Heart left ventricle (tissue), 16 donors: ENCODE data around the gene RNF111. TPM values are rescaled to one million over a fixed set of nuclear protein-coding genes. Genes with fewer than 3 reads are reported as not detected.
A peak's percentile ranks its signal among the peaks of the same experiment; 100 is the strongest.

Source experiments
- ATAC-seq, 4 donors: fragments of 200-7000 bp; cut with Tn5 transposase; one replicate each; pipeline ENCODE4 v1.9.1; 2020 to 2022; ENCODE audit warnings: moderate library complexity in 4 of 4, mild to moderate bottlenecking in 3 of 4, moderate number of reproducible peaks in 1 of 4
- DNase-seq, 5 donors: peaks; one replicate each; pipeline ENCODE4 v3.0.0-alpha.2; 2020
- H3K27ac ChIP-seq, 12 donors: fragments of 200-600 bp; sonication (generic) in 4 of 12; one replicate each; pipeline versions ENCODE4 v1.5.0 to v1.8.0; 2016 to 2022; ENCODE audit warnings: mild to moderate bottlenecking in 2 of 12
- H3K27me3 ChIP-seq, 9 donors: fragments of 200-600 bp; sonication (generic) in 2 of 9; one replicate each; pipeline versions ENCODE4 v1.5.1 to v1.8.0; 2016 to 2022; ENCODE audit warnings: mild to moderate bottlenecking in 3 of 9
- H3K36me3 ChIP-seq, 9 donors: fragments of 200-600 bp; sonication (generic) in 2 of 9; one replicate each; pipeline versions ENCODE4 v1.5.0 to v1.8.0; 2018 to 2022; ENCODE audit warnings: mild to moderate bottlenecking in 2 of 9
- H3K4me1 ChIP-seq, 12 donors: fragments of 200-600 bp; sonication (generic) in 4 of 12; one replicate each; pipeline versions ENCODE4 v1.5.0 to v1.8.0; 2016 to 2022; ENCODE audit warnings: mild to moderate bottlenecking in 3 of 12
- H3K4me3 ChIP-seq, 12 donors: fragments of 200-600 bp; sonication (generic) in 4 of 12; one replicate each; pipeline versions ENCODE4 v1.5.0 to v1.8.0; 2017 to 2022; ENCODE audit warnings: mild to moderate bottlenecking in 9 of 12, moderate library complexity in 4 of 12
- H3K9me3 ChIP-seq, 12 donors: fragments of 200-600 bp; sonication (generic) in 4 of 12; one replicate each; pipeline versions ENCODE4 v1.5.0 to v1.8.0; 2016 to 2022; ENCODE audit warnings: mild to moderate bottlenecking in 1 of 12
- CTCF ChIP-seq, 12 donors: fragments of 200-600 bp; sonication (generic) in 4 of 12; IDR thresholded peaks; one replicate each; pipeline versions ENCODE4 v1.5.0 to v1.8.0; 2018 to 2022; ENCODE audit warnings: antibody characterized with exemption in 12 of 12, mild to moderate bottlenecking in 5 of 12
- POLR2A ChIP-seq, 2 donors: fragments of 450-650 bp; IDR thresholded peaks; one replicate each; pipeline ENCODE4 v1.6.1; 2017; ENCODE audit warnings: antibody characterized with exemption in 2 of 2, mild to moderate bottlenecking in 2 of 2, moderate library complexity in 2 of 2
- WGBS, 4 donors: extraction: QIAGEN DNeasy Blood & Tissue Kit in 2 of 4; methylation state at CpG; one replicate each; pipeline versions ENCODE4 v1.1.5 to v1.1.7; 2013 to 2018; 5-methylcytosine and 5-hydroxymethylcytosine counted together
- intact Hi-C, 10 donors: fragments of 100-400 bp; cut with DNase I; formaldehyde crosslinking; loops; one replicate each; pipeline versions ENCODE4 v1.11.1 to v1.14.2; 2022
- polyA plus RNA-seq, 2 donors: library from polyadenylated mRNA; stranded (reverse); fragments of 200-250 nt; gene quantifications; one replicate each; pipeline ENCODE4 v1.2.3, GENCODE V29; 2013
- total RNA-seq, 9 donors: library from RNA; depleted of rRNA in 2 of 9; stranded (reverse); fragments of >200 nt in 2 of 9; fragmentation: NEBNext Ultra II Directional in 3 of 9; extraction: Animal tissue kit (Norgen Biotek cat#: 25700) in 3 of 9; gene quantifications; one replicate each; pipeline versions ENCODE4 v1.1.0 to v1.2.4, GENCODE V29; 2016 to 2023
- donor health status: ischemic (EF 13 %, LVEDD 7.1; RV severe dilation, severe dysfunction).
- donor health status: healthy with polysubstance abuse.
- donor health status: DM: no; HTN: yes; CAD: no.
- donor health status: DM: no; HTN: no; CAD: no.
- donor health status: ischemic (EF 25% LVEDD 6.9; RV normal size, moderate dysfunction).
- donor health status: ischemic (EF 25% LVEDD 5.7; RV mildly dilated, moderate dysfunction).
- donor health status: healthy.
- donor health status: DM: yes; HTN: yes; CAD: no.
- donor health status: ischemic (EF 35%, LVEDD 5.7; RV mildly dilated, moderate dysfunction).
- donor health status: nonischemic (EF 11% LVEDD 7.7; RV severe dilation, severe dysfunction).
- donor health status: DM: yes; HTN: yes; CAD: no.
- donor health status: PGD.
- donor health status: ischemic (EF 29% LVEDD 5.4; RV normal size, mild dysfunction).
- donor health status: nonischemic (EF 23%, LVEDD 6.1; RV moderate dilation, normal function).

The RNF111 gene
- total and polyA plus RNA-seq, 11 donors = 5.9 to 29.1 (median 18.8) TPM

- 94 to 98% (median 97%) methylated on average over 2 of the region's 2 CpGs for WGBS, 4 donors
- ATAC-seq (no peak), DNase-seq (no peak)
- Histone ChIP-seq H3K36me3 (peaks cover 0 to 99% (median 91%) of the 10 kb centered on the region in 9 donors), H3K4me3 (no peak overlapping the region), H3K27me3 (no peaks in the 10 kb centered on the region), H3K9me3 (no peaks in the 10 kb centered on the region), H3K27ac (no peak overlapping the region), H3K4me1 (peaks cover 0 to 6% (median 0%) of the 10 kb centered on the region in 12 donors)
- intact Hi-C loops = no loop called here
- TF ChIP-seq CTCF (IDR thresholded peaks at IDR 0.05) (no peak), POLR2A (IDR thresholded peaks at IDR 0.05) (no peak)
These were observed 100.3 kb downstream of the RNF111 start for GRCh38 chr15:59087731-59088130.

GRCh38 chr15:59094077-59094476 is 106.6 kb downstream of the RNF111 start:
- ATAC-seq = no peak
- 93 to 97% (median 97%) methylated on average over 1 of the region's 1 CpG for WGBS, 4 donors
- no peaks in the 10 kb centered on the region for H3K27me3 ChIP-seq
- no peaks in the 10 kb centered on the region for H3K4me1 ChIP-seq
- H3K36me3 ChIP-seq = peaks cover 0 to 95% (median 89%) of the 10 kb centered on the region in 9 donors
- TF ChIP-seq CTCF (IDR thresholded peaks at IDR 0.05) (no peak), POLR2A (IDR thresholded peaks at IDR 0.05) (no peak)
- intact Hi-C loops = no loop called here
- no peaks in the 10 kb centered on the region for H3K9me3 ChIP-seq
- no peak overlapping the region for H3K4me3 ChIP-seq
- no peak overlapping the region for H3K27ac ChIP-seq
- DNase-seq = no peak

GRCh38 chr15:59096429-59096828 is 109.0 kb downstream of the RNF111 start:
- no peak for ATAC-seq
- H3K4me3 ChIP-seq = no peak overlapping the region
- H3K36me3 ChIP-seq = peaks cover 0 to 79% (median 70%) of the 10 kb centered on the region in 9 donors
- no peak overlapping the region for H3K27ac ChIP-seq
- no peaks in the 10 kb centered on the region for H3K4me1 ChIP-seq
- 87 to 90% (median 89%) methylated on average over 3 of the region's 3 CpGs for WGBS, 4 donors
- no peak for DNase-seq
- H3K9me3 ChIP-seq = no peaks in the 10 kb centered on the region
- H3K27me3 ChIP-seq = no peaks in the 10 kb centered on the region
- TF ChIP-seq POLR2A (IDR thresholded peaks at IDR 0.05) (no peak), CTCF (IDR thresholded peaks at IDR 0.05) (no peak)
- intact Hi-C loops = loop anchor here in 1 of 10 donors (5.0 kb wide), 1 partner anchor 34 kb away; no protein-coding TSS in a partner anchor

- Histone ChIP-seq H3K27ac (no peak overlapping the region), H3K4me3 (no peak overlapping the region), H3K36me3 (peaks cover 0 to 51% (median 44%) of the 10 kb centered on the region in 9 donors), H3K4me1 (peaks cover 0 to 2% (median 0%) of the 10 kb centered on the region in 12 donors), H3K9me3 (no peaks in the 10 kb centered on the region), H3K27me3 (no peaks in the 10 kb centered on the region)
- DNase-seq (no peak), ATAC-seq (no peak)
- no peak for TF ChIP-seq POLR2A (IDR thresholded peaks at IDR 0.05)
- intact Hi-C loops = loop anchor here in 1 of 10 donors (5.0 kb wide), 1 partner anchor 37 kb away; no protein-coding TSS in a partner anchor
- WGBS, 4 donors = 67 to 86% (median 82%) methylated on average over 2 of the region's 2 CpGs
These were observed 111.8 kb downstream of the RNF111 start for GRCh38 chr15:59099162-59099685.

- TF ChIP-seq POLR2A (IDR thresholded peaks at IDR 0.05) (no peak), CTCF (IDR thresholded peaks at IDR 0.05) (no peak)
- ATAC-seq (peak in 2 of 4 donors; percentile 28 to 29), DNase-seq (no peak)
- Histone ChIP-seq H3K4me1 (peaks cover 0 to 14% (median 5%) of the 10 kb centered on the region in 12 donors), H3K36me3 (peaks cover 0 to 11% (median 4%) of the 10 kb centered on the region in 9 donors), H3K27ac (peak overlapping the region in 1 of 12 donors; percentile 69), H3K9me3 (no peaks in the 10 kb centered on the region), H3K4me3 (peak overlapping the region; percentile 21 to 79 (median 64)), H3K27me3 (no peaks in the 10 kb centered on the region)
- intact Hi-C loops = loop anchor here in 2 of 10 donors (10.0 kb wide), 1 partner anchor 120 kb away; the partner anchor contains the start of gene RNF111 (in 2 of the 2)
- 1 to 2% (median 2%) methylated on average over 9 of the region's 9 CpGs for WGBS, 4 donors
These were observed 117.1 kb downstream of the RNF111 start for GRCh38 chr15:59104602-59104911.
